Colonic mucosa (tissue), 4 donors: ENCODE data around the gene HDAC4. TPM values are rescaled to one million over a fixed set of nuclear protein-coding genes. Genes with fewer than 3 reads are reported as not detected.

Experiments used
- DNase-seq: peaks from one replicate; pipeline ENCODE4 v3.0.0-alpha.2; 2020
- H3K27ac ChIP-seq: fragments of 200-600 bp; one replicate; pipeline ENCODE4 v1.8.0; 2021
- H3K27me3 ChIP-seq: fragments of 200-600 bp; one replicate; pipeline ENCODE4 v1.8.0; 2021
- H3K36me3 ChIP-seq: fragments of 200-600 bp; one replicate; pipeline ENCODE4 v1.8.0; 2021
- H3K4me1 ChIP-seq: fragments of 200-600 bp; one replicate; pipeline ENCODE4 v1.8.0; 2021; ENCODE audit warnings: mild to moderate bottlenecking
- H3K4me3 ChIP-seq: fragments of 200-600 bp; one replicate; pipeline ENCODE4 v1.8.0; 2021
- H3K9ac ChIP-seq, 2 donors: one replicate each; pipeline ENCODE4 v1.7.0; 2013; ENCODE audit warnings: control low read depth in 2 of 2, low read depth in 2 of 2, low read length in 2 of 2
- H3K9me3 ChIP-seq: fragments of 200-600 bp; one replicate; pipeline ENCODE4 v1.8.0; 2021
- CTCF ChIP-seq: fragments of 200-600 bp; IDR thresholded peaks from one replicate; pipeline ENCODE4 v1.8.0; 2022; ENCODE audit warnings: antibody characterized with exemption, mild to moderate bottlenecking
- intact Hi-C: fragments of 100-400 bp; cut with DNase I; formaldehyde crosslinking; loops from one replicate; pipeline ENCODE4 v1.14.1; 2022
- total RNA-seq, 2 donors: library from RNA; stranded (reverse); fragmentation: NEBNext Ultra II Directional in 1 of 2; extraction: Animal tissue kit (Norgen Biotek cat#: 25700) in 1 of 2; gene quantifications; one replicate each; pipeline ENCODE4 v1.2.1, GENCODE V29; 2021
- donor health status: healthy.
- donor health status: DM: no; HTN: no; CAD: no.
- donor health status: DM: no; HTN: no; CAD: no.

HDAC4 gene
- total RNA-seq, 2 donors from 2014 or later: 35.3 to 46.8 TPM

GRCh38 chr2:239263669-239264491 lies 136.9 kb downstream of the HDAC4 start:
- peak overlapping the region; percentile 92 for H3K27ac ChIP-seq
- no peaks in the 10 kb centered on the region for H3K36me3 ChIP-seq
- no peaks in the 10 kb centered on the region for H3K27me3 ChIP-seq
- H3K4me1 ChIP-seq: peaks cover 40% of the 10 kb centered on the region
- TF ChIP-seq CTCF: no peak
- H3K9ac ChIP-seq: peak overlapping the region in 1 of 2 donors; percentile 8
- H3K9me3 ChIP-seq: no peaks in the 10 kb centered on the region
- intact Hi-C loops: no loop called here
- DNase-seq: no peak
- H3K4me3 ChIP-seq: no peak overlapping the region

GRCh38 chr2:239263231-239263630 lies 137.6 kb downstream of the HDAC4 start:
- no peak for TF ChIP-seq CTCF
- no peaks in the 10 kb centered on the region for H3K27me3 ChIP-seq
- H3K27ac ChIP-seq: no peak overlapping the region
- H3K9ac ChIP-seq: peak overlapping the region in 1 of 2 donors; percentile 8
- peaks cover 34% of the 10 kb centered on the region for H3K4me1 ChIP-seq
- no peaks in the 10 kb centered on the region for H3K9me3 ChIP-seq
- intact Hi-C loops: no loop called here
- H3K36me3 ChIP-seq: no peaks in the 10 kb centered on the region
- DNase-seq: no peak
- H3K4me3 ChIP-seq: no peak overlapping the region

- H3K27ac ChIP-seq: no peak overlapping the region
- H3K36me3 ChIP-seq: no peaks in the 10 kb centered on the region
- no peaks in the 10 kb centered on the region for H3K9me3 ChIP-seq
- intact Hi-C loops: no loop called here
- H3K4me1 ChIP-seq: peaks cover 29% of the 10 kb centered on the region
- no peak for TF ChIP-seq CTCF
- DNase-seq: peak; percentile 18
- no peak overlapping the region for H3K9ac ChIP-seq
- H3K27me3 ChIP-seq: no peaks in the 10 kb centered on the region
- no peak overlapping the region for H3K4me3 ChIP-seq
These were observed 138.2 kb downstream of the HDAC4 start for GRCh38 chr2:239262484-239263230.

DNA sequence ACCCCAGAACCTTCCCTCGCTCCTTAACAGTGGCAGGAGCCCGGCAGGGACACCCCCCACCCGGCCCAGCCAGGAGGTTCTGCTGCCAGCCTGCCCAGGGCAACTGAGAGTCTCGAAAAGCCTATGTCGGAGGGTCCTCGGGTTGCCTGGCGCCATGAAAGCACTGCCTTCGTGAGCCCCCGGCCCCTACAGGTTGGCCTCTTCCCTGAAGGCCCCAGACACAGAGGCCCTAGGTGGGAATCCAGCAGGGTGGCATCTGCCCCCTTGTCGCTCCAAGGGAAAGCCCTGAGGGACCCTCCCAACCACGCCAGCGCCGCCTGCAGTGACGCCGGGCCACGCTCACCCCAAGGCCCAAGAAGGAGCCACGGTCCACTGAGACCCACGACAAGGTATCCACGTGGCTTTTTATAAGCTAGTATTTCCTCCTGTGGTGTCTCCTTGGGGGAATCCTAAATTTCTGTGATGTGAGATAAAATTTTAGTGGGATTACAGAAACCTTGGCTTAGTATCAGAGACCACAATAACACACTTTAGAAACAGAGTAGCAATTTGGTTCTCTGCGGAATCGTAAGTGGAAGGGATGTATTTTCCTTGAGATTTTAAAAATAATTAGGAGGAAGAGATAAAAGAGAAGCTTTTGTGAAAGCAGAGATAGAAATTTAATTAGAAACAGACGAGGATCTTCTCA lies 138.9 kb downstream of the HDAC4 start:
- Histone ChIP-seq H3K4me1 (peaks cover 24% of the 10 kb centered on the region), H3K4me3 (no peak overlapping the region), H3K27me3 (no peaks in the 10 kb centered on the region), H3K27ac (no peak overlapping the region), H3K9me3 (no peaks in the 10 kb centered on the region), H3K9ac (no peak overlapping the region), H3K36me3 (no peaks in the 10 kb centered on the region)
- no peak for TF ChIP-seq CTCF
- peak; percentile 17 for DNase-seq
- intact Hi-C loops: no loop called here

- Histone ChIP-seq H3K9ac (no peak overlapping the region), H3K27ac (no peak overlapping the region), H3K9me3 (no peaks in the 10 kb centered on the region), H3K4me3 (no peak overlapping the region), H3K4me1 (peaks cover 19% of the 10 kb centered on the region), H3K27me3 (no peaks in the 10 kb centered on the region), H3K36me3 (no peaks in the 10 kb centered on the region)
- intact Hi-C loops: no loop called here
- no peak for TF ChIP-seq CTCF
- peak; percentile 14 for DNase-seq
These were observed 139.5 kb downstream of the HDAC4 start for GRCh38 chr2:239261356-239261755.
